Measurements from ENCODE around the gene IARS1.

The IARS1 gene

DNA sequence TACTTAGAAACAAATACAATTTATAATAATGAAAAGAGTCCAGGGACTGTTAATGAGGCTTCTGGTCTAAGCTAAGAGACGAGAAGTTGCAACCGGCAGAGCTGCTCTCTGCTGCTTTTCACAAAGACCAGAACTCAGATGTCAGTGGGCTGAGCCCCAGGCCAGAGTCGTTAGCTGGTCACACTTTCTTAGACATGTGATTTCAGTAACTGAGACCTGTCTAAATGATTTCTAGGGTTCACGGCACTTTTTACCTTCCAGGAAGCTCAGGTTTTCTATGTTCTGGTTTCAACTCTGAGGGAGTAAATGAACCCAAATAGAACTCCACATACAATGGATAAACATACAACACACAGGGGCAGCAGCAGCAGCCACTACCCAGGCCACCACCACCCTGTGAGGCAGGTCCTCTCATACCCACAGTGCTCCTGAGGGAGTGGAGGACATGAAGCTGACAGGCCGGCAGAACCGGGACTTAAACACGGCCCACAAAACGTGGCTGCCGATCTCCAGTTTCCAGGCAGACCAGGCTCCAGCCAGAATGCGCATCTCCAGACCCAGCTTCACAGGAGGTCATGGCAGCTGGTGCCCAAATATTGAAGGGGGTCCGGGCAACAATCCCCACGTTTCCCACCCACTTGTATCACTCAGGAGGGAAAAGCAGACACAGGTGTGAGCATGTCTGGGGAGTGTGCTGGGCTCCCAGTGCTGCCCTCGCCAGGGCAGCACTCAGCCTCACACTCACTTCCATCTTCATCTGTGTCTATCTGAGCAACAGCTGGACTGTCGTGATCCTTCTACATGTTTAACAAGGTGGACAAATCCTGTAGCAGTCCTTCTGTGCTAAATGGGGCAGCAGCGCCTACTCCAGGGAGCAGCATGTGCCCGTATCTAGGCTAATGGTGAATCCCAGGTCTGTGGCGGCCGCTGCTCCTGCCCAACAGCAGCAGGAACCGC is 38.8 kb downstream of the IARS1 start:
- DNase-seq = no peak
- no peaks in the 10 kb centered on the region for H3K9me3 ChIP-seq (ENCODE audit: severe bottlenecking)
- peaks cover 100% of the 10 kb centered on the region for H3K36me3 ChIP-seq
- TF ChIP-seq, protein P1, sequence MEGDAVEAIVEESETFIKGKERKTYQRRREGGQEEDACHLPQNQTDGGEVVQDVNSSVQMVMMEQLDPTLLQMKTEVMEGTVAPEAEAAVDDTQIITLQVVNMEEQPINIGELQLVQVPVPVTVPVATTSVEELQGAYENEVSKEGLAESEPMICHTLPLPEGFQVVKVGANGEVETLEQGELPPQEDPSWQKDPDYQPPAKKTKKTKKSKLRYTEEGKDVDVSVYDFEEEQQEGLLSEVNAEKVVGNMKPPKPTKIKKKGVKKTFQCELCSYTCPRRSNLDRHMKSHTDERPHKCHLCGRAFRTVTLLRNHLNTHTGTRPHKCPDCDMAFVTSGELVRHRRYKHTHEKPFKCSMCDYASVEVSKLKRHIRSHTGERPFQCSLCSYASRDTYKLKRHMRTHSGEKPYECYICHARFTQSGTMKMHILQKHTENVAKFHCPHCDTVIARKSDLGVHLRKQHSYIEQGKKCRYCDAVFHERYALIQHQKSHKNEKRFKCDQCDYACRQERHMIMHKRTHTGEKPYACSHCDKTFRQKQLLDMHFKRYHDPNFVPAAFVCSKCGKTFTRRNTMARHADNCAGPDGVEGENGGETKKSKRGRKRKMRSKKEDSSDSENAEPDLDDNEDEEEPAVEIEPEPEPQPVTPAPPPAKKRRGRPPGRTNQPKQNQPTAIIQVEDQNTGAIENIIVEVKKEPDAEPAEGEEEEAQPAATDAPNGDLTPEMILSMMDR (IDR thresholded peaks at IDR 0.05; ENCODE audit: low read depth, low read length) = no peak
- no peaks in the 10 kb centered on the region for H3K27me3 ChIP-seq (ENCODE audit: insufficient read depth, low read depth, severe bottlenecking)
- H3K27ac ChIP-seq = no peak overlapping the region
- H3K4me3 ChIP-seq (ENCODE audit: low read depth, low read length) = no peak overlapping the region

DNA sequence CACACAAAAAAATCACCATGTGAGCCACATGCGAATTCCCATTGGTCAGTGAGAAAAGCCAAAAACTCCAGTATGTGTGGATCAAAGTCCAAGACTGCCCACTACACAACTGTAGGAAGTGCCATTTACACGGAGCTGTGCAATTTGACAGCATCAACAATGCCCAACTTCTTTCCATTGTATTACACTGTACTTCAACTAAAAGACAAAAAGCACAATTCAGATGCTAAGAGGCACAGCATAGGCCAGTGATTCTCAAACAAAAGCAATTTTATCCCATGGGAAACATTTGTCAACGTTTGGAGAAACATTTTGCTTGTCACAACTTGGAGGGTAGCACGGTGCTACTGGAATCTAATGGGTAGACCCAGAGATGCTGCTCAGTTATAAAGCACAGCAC is 39.8 kb downstream of the IARS1 start:
- Histone ChIP-seq H3K36me3 (peaks cover 100% of the 10 kb centered on the region), H3K4me3 (ENCODE audit: low read depth, low read length) (no peak overlapping the region), H3K27me3 (ENCODE audit: insufficient read depth, low read depth, severe bottlenecking) (no peaks in the 10 kb centered on the region), H3K9me3 (ENCODE audit: severe bottlenecking) (no peaks in the 10 kb centered on the region), H3K27ac (no peak overlapping the region)
- no peak for DNase-seq
- TF ChIP-seq, protein P1 (IDR thresholded peaks at IDR 0.05; ENCODE audit: low read depth, low read length) = no peak

DNA sequence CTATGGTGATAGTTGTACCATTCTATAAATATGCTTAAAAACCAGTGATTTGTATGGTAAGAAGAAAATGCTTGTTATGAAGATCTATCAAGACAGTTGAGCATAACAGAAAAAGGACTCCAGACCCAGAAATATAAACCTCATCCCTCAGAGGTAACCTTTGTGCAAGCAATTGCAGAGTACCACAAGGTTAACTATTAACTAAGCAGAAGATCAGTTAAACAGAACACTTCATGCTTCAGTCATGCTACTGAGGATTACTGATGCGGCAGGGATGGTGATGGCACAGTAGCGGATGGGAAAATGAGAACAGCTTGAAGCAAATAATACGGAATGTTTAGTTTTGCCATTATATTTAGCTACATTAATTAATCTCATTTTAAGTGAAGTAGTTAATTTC is 45.5 kb downstream of the IARS1 start:
- no peaks in the 10 kb centered on the region for H3K9me3 ChIP-seq (ENCODE audit: severe bottlenecking)
- no peak for DNase-seq
- no peaks in the 10 kb centered on the region for H3K27me3 ChIP-seq (ENCODE audit: insufficient read depth, low read depth, severe bottlenecking)
- TF ChIP-seq, protein P1 (IDR thresholded peaks at IDR 0.05; ENCODE audit: low read depth, low read length) = no peak
- peaks cover 96% of the 10 kb centered on the region for H3K36me3 ChIP-seq
- H3K27ac ChIP-seq = no peak overlapping the region
- H3K4me3 ChIP-seq (ENCODE audit: low read depth, low read length) = no peak overlapping the region

DNA sequence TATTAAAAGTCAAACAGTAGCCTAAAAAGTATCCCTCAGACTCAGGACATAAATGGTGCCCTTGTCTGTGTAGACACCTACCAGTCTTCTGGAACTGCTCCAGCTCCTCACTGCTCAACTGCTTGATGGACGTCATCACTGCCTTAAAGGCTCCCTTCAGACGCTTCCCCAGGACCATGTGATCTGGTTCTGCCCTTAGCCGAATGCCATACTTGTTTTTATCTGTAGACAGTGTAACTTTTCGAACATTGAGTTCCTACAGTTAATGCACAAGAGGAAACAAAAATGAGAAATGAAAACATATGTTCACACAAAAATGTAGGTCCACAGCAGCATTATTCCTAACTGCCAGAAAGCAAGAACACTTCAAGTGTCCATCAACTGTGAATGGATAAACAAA is 46.2 kb downstream of the IARS1 start:
- Histone ChIP-seq H3K36me3 (peaks cover 96% of the 10 kb centered on the region), H3K27ac (no peak overlapping the region)
- DNase-seq = no peak

DNA sequence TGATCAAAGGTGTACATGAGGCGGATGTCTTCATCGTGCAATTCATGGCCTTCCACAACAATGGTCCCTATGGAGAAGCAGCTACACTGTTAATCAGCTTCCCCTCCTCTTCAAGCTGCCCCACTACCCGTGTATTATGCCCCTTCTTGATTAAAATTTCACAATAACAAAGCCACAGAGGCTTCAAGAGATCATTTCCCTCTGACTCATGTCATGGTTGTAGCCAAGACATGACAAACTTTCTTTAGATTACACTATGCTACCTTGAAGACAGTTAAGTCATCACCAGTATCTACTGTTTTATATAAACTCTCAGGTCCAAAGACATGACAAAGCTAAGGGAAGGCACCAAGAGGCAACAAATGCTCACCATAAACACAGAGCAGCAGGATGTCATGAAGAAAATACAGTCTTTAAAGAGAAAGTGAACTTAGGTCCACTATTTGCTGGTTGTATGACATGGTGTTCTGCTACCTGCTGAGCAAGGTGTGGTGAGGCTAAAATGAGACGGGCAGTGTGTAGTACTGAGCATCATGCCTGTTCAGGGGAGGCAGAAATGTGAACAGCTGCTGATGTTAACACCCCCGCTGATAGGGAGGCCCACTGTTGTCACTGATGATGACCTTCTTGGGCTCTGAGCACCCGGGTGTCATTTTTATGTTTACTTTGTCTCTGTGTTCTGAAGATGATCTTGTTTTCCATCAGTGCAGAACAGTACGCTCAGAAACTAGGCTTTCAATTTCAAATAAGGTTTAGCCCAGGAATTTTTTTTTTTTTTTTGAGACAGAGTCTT is 48.3 kb downstream of the IARS1 start:
- DNase-seq = no peak

More for the DNA sequence above, 46.2 kb downstream of the IARS1 start:
- TF ChIP-seq, protein P1 (IDR thresholded peaks at IDR 0.05; ENCODE audit: low read depth, low read length) = no peak
- Histone ChIP-seq H3K9me3 (ENCODE audit: severe bottlenecking) (no peaks in the 10 kb centered on the region), H3K4me3 (ENCODE audit: low read depth, low read length) (no peak overlapping the region), H3K27me3 (ENCODE audit: insufficient read depth, low read depth, severe bottlenecking) (no peaks in the 10 kb centered on the region)

More for the DNA sequence above, 48.3 kb downstream of the IARS1 start:
- Histone ChIP-seq H3K27ac (no peak overlapping the region), H3K27me3 (ENCODE audit: insufficient read depth, low read depth, severe bottlenecking) (no peaks in the 10 kb centered on the region), H3K4me3 (ENCODE audit: low read depth, low read length) (no peak overlapping the region), H3K36me3 (peaks cover 96% of the 10 kb centered on the region), H3K9me3 (ENCODE audit: severe bottlenecking) (no peaks in the 10 kb centered on the region)
- TF ChIP-seq, protein P1 (IDR thresholded peaks at IDR 0.05; ENCODE audit: low read depth, low read length) = no peak

Measured in WERI-Rb-1 (cell line).